ENCODE results near the gene ZNF511. TPM values are rescaled to one million over a fixed set of nuclear protein-coding genes. Genes with fewer than 3 reads are reported as not detected.

The ZNF511 gene
- total RNA-seq, 1 experiment from 2014 or later: 78.4 TPM

DNA sequence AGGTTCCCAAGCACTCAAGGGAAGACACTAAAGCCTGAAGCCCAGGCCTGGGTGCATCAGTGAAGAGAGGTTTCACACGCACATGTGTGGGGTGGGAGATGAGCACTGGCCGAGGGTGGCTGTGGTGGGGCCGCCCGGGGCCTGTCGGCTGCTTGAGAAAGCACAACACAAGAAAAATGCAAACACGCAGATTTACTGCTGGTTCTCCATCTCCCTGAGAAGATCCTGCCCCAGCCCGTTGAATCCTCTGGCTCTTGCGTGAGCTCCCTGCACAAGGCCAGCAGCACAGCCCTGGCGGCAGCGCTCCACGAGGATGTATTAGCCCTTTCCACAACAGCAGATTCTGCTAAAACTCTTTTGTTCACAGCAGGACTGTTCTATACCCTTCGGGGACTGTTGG, 6.2 kb downstream of the ZNF511 start:
- no peak overlapping the region for H3K4me2 ChIP-seq (ENCODE audit: low read length)
- no peak overlapping the region for H3K9ac ChIP-seq (ENCODE audit: low read length)
- H4K20me1 ChIP-seq (ENCODE audit: low read length): no peaks in the 10 kb centered on the region
- no peaks in the 10 kb centered on the region for H3K9me3 ChIP-seq (ENCODE audit: low read length)
- H2AFZ ChIP-seq (ENCODE audit: low read length): no peak overlapping the region
- no peak overlapping the region for H3K27ac ChIP-seq (ENCODE audit: low read length)
- no peak for TF ChIP-seq EZH2phosphoT487 (IDR thresholded peaks at IDR 0.05; ENCODE audit: borderline replicate concordance, low read length)
- TF ChIP-seq EZH2 (IDR thresholded peaks at IDR 0.05; ENCODE audit: low read length, unreplicated experiment): no peak
- TF ChIP-seq, protein P1, sequence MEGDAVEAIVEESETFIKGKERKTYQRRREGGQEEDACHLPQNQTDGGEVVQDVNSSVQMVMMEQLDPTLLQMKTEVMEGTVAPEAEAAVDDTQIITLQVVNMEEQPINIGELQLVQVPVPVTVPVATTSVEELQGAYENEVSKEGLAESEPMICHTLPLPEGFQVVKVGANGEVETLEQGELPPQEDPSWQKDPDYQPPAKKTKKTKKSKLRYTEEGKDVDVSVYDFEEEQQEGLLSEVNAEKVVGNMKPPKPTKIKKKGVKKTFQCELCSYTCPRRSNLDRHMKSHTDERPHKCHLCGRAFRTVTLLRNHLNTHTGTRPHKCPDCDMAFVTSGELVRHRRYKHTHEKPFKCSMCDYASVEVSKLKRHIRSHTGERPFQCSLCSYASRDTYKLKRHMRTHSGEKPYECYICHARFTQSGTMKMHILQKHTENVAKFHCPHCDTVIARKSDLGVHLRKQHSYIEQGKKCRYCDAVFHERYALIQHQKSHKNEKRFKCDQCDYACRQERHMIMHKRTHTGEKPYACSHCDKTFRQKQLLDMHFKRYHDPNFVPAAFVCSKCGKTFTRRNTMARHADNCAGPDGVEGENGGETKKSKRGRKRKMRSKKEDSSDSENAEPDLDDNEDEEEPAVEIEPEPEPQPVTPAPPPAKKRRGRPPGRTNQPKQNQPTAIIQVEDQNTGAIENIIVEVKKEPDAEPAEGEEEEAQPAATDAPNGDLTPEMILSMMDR (conservative IDR thresholded peaks at IDR 0.05; ENCODE audit: low read depth, low read length): no peak
- H3K4me1 ChIP-seq (ENCODE audit: insufficient read depth, low read length): peaks cover 5% of the 10 kb centered on the region
- CTCF ChIA-PET: no interaction called here
- no peak for ATAC-seq
- peaks cover 10% of the 10 kb centered on the region for H3K79me2 ChIP-seq (ENCODE audit: low read length)
- H3K36me3 ChIP-seq (ENCODE audit: low read depth, low read length): peaks cover 4% of the 10 kb centered on the region; the same call in 1 of the 2 replicates
- intact Hi-C loops (cut with micrococcal nuclease): no loop called here
- POLR2A ChIA-PET (ENCODE audit: unreplicated experiment): no interaction called here
- no peaks in the 10 kb centered on the region for H3K9me2 ChIP-seq (replicated peaks; ENCODE audit: low read length)
- no peak for DNase-seq
- BruUV-seq (replicated peaks): no TSS peak
- H3F3A ChIP-seq (ENCODE audit: low read length, unreplicated experiment): no peaks in the 10 kb centered on the region
- H3K27me3 ChIP-seq (ENCODE audit: low read length): no peaks in the 10 kb centered on the region
- H3K4me3 ChIP-seq (ENCODE audit: low read length): no peak overlapping the region

DNA sequence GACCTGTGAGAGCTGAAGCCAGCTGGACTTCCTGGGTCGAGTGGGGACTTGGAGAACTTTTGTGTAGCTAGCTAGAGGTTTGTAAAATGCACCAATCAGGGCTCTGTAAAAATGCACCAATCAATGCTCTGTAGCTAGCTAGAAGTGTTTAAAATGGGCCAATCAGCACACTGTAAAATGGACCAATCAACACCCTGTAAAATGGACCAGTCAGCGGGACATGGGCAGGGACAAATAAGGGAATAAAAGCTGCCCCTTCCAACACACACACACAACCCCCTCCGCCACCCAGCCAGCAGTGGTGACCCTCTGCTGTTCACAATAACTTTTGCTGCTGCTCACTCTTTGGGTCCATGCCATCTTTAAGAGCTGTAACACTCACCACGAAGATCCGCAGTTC, 7.1 kb downstream of the ZNF511 start:
- ChIA-PET CTCF (no interaction called here), POLR2A (ENCODE audit: unreplicated experiment) (no interaction called here)
- Histone ChIP-seq H4K20me1 (ENCODE audit: low read length) (no peaks in the 10 kb centered on the region), H3K9me2 (replicated peaks; ENCODE audit: low read length) (no peaks in the 10 kb centered on the region), H3K27me3 (ENCODE audit: low read length) (no peaks in the 10 kb centered on the region), H3K4me3 (ENCODE audit: low read length) (no peak overlapping the region), H3K27ac (ENCODE audit: low read length) (no peak overlapping the region), H3K9me3 (ENCODE audit: low read length) (no peaks in the 10 kb centered on the region), H3K79me2 (ENCODE audit: low read length) (0 out of 2 replicates have a peak, but pooled peaks cover under 1% of the 10 kb centered on the region), H3K9ac (ENCODE audit: low read length) (no peak overlapping the region), H3K4me2 (ENCODE audit: low read length) (no peak overlapping the region), H2AFZ (ENCODE audit: low read length) (no peak overlapping the region), H3K4me1 (ENCODE audit: insufficient read depth, low read length) (no peaks in the 10 kb centered on the region), H3F3A (ENCODE audit: low read length, unreplicated experiment) (no peaks in the 10 kb centered on the region), H3K36me3 (ENCODE audit: low read depth, low read length) (peaks cover 4% of the 10 kb centered on the region; the same call in 1 of the 2 replicates)
- no peak for ATAC-seq
- intact Hi-C loops (cut with micrococcal nuclease): no loop called here
- DNase-seq: peak; percentile 30
- TF ChIP-seq EZH2phosphoT487 (IDR thresholded peaks at IDR 0.05; ENCODE audit: borderline replicate concordance, low read length) (no peak), EZH2 (IDR thresholded peaks at IDR 0.05; ENCODE audit: low read length, unreplicated experiment) (no peak)
- TF ChIP-seq, protein P1 (conservative IDR thresholded peaks at IDR 0.05; ENCODE audit: low read depth, low read length): no peak
- BruUV-seq (replicated peaks): no TSS peak

DNA sequence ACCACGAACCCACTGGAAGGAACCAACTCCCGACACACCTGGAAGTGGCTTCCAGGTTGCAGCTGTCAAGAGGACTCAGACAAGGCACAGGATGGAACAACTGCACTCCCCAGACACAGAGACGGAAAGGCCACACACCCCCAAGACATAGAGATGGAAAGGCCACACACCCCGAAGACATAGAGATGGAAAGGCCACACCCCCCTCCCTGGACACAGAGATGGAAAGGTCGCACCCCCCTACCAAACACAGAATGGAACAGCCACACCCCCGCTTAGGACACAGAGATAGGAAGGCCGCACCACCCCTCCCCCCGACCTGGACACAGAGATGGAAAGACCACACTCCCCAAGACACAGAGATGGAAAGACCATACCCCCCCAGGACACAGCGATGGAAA, 7.6 kb downstream of the ZNF511 start:
- TF ChIP-seq, protein P1 (conservative IDR thresholded peaks at IDR 0.05; ENCODE audit: low read depth, low read length): no peak
- no peak for TF ChIP-seq EZH2 (IDR thresholded peaks at IDR 0.05; ENCODE audit: low read length, unreplicated experiment)
- no peak for TF ChIP-seq EZH2phosphoT487 (IDR thresholded peaks at IDR 0.05; ENCODE audit: borderline replicate concordance, low read length)
- no peak overlapping the region for H3K4me3 ChIP-seq (ENCODE audit: low read length)
- H3K9me2 ChIP-seq (replicated peaks; ENCODE audit: low read length): no peaks in the 10 kb centered on the region
- no peak overlapping the region for H3K9ac ChIP-seq (ENCODE audit: low read length)
- no peaks in the 10 kb centered on the region for H3K27me3 ChIP-seq (ENCODE audit: low read length)
- ChIA-PET POLR2A (ENCODE audit: unreplicated experiment) (no interaction called here), CTCF (no interaction called here)
- DNase-seq: no peak
- H3K4me1 ChIP-seq (ENCODE audit: insufficient read depth, low read length): no peaks in the 10 kb centered on the region
- H3K79me2 ChIP-seq (ENCODE audit: low read length): no peaks in the 10 kb centered on the region
- H3K9me3 ChIP-seq (ENCODE audit: low read length): no peaks in the 10 kb centered on the region
- H4K20me1 ChIP-seq (ENCODE audit: low read length): no peaks in the 10 kb centered on the region
- H3K27ac ChIP-seq (ENCODE audit: low read length): no peak overlapping the region
- no TSS peak for BruUV-seq (replicated peaks)
- no peak overlapping the region for H2AFZ ChIP-seq (ENCODE audit: low read length)
- intact Hi-C loops (cut with micrococcal nuclease): no loop called here
- ATAC-seq: no peak
- H3K36me3 ChIP-seq (ENCODE audit: low read depth, low read length): peaks cover 3% of the 10 kb centered on the region; the same call in 1 of the 2 replicates
- no peak overlapping the region for H3K4me2 ChIP-seq (ENCODE audit: low read length)
- no peaks in the 10 kb centered on the region for H3F3A ChIP-seq (ENCODE audit: low read length, unreplicated experiment)

Data from PC-3 (cell line).